Stimulated activated CD8-positive, alpha-beta memory T cell treated with anti-CD3 and anti-CD28 coated beads, Interleukin-4, amount 100 ng/mL, for 4 hours (primary cell): Measurements from ENCODE around the gene FTCDNL1.
A peak's percentile ranks its signal among the peaks of the same experiment; 100 is the strongest.

Experiments
- DNase-seq, 2 donors: peaks; one replicate each; pipeline ENCODE4 v3.0.0-alpha.2; 2020; ENCODE audit warnings: low read depth in 2 of 2, low spot score in 1 of 2

Gene FTCDNL1

GRCh38 chr2:199743415-199744120 is 107.4 kb downstream of the FTCDNL1 start:
- DNase-seq: no peak

- DNase-seq: no peak
Observed at GRCh38 chr2:199742884-199743283, 108.1 kb downstream of the FTCDNL1 start.

GRCh38 chr2:199740111-199740428 is 110.9 kb downstream of the FTCDNL1 start:
- DNase-seq: no peak

- DNase-seq: peak; percentile 11 to 44
Observed at GRCh38 chr2:199739413-199740110, 111.4 kb downstream of the FTCDNL1 start.

GRCh38 chr2:199738727-199739412 is 112.1 kb downstream of the FTCDNL1 start:
- DNase-seq: no peak

GRCh38 chr2:199734651-199735050 is 116.3 kb downstream of the FTCDNL1 start:
- DNase-seq: no peak

- DNase-seq: no peak
Observed at GRCh38 chr2:199734011-199734410, 117.0 kb downstream of the FTCDNL1 start.

- DNase-seq: no peak
Observed at GRCh38 chr2:199727801-199728200, 123.2 kb downstream of the FTCDNL1 start.

GRCh38 chr2:199727306-199727705 is 123.7 kb downstream of the FTCDNL1 start:
- no peak for DNase-seq

- DNase-seq: no peak
Observed at GRCh38 chr2:199718074-199718473, 132.9 kb downstream of the FTCDNL1 start.

GRCh38 chr2:199717587-199717907 is 133.4 kb downstream of the FTCDNL1 start:
- no peak for DNase-seq

GRCh38 chr2:199716807-199717586 is 134.0 kb downstream of the FTCDNL1 start:
- DNase-seq: no peak

- no peak for DNase-seq
Observed at GRCh38 chr2:199713746-199714145, 137.2 kb downstream of the FTCDNL1 start.

GRCh38 chr2:199710551-199710950 is 140.4 kb downstream of the FTCDNL1 start:
- no peak for DNase-seq
